NCI-H128 (cell line): ENCODE data around the gene TVP23C.

ENCODE experiments used
- DNase-seq: peaks from one replicate; lab custom pipeline; 2025; ENCODE audit not compliant: unreplicated experiment; lab: John Stamatoyannopoulos, UW

TVP23C gene

GRCh38 chr17:15465045-15465701 is 98.1 kb downstream of the TVP23C start:
- no peak for DNase-seq

- no peak for DNase-seq
Measured at GRCh38 chr17:15464231-15464985, 98.9 kb downstream of the TVP23C start.

- DNase-seq: no peak
Measured at GRCh38 chr17:15462976-15463772, 100.1 kb downstream of the TVP23C start.

GRCh38 chr17:15457723-15458094 is 105.6 kb downstream of the TVP23C start:
- no peak for DNase-seq

GRCh38 chr17:15456972-15457722 is 106.1 kb downstream of the TVP23C start:
- DNase-seq: no peak

GRCh38 chr17:15456496-15456895 is 106.8 kb downstream of the TVP23C start:
- DNase-seq: no peak

GRCh38 chr17:15454346-15454745 is 108.9 kb downstream of the TVP23C start:
- no peak for DNase-seq

- DNase-seq: no peak
Measured at GRCh38 chr17:15453782-15454181, 109.5 kb downstream of the TVP23C start.

- DNase-seq: no peak
Measured at GRCh38 chr17:15453246-15453645, 110.0 kb downstream of the TVP23C start.

- DNase-seq: no peak
Measured at GRCh38 chr17:15452746-15453145, 110.5 kb downstream of the TVP23C start.
